GM12864 (cell line): ENCODE data around the gene MUC5B.

Experiments used
- DNase-seq: peaks from one replicate; pipeline ENCODE4 v3.0.0-alpha.2; 2011; ENCODE audit warnings: low read depth
- H3K4me3 ChIP-seq: 2 replicates; pipeline ENCODE4 v1.5.1; 2011; ENCODE audit warnings: mild to moderate bottlenecking, low read depth, low read length, control low read depth
- CTCF ChIP-seq: IDR thresholded peaks from 2 replicates; pipeline ENCODE4 v1.5.1; 2011; ENCODE audit warnings: low read depth, mild to moderate bottlenecking, moderate library complexity, low read length, control low read depth, inconsistent platforms; ENCODE audit errors: missing control alignments

Gene MUC5B

GRCh38 chr11:1194231-1194976 lies 28.5 kb upstream of the MUC5B start:
- no peak for TF ChIP-seq CTCF
- no peak for DNase-seq
- H3K4me3 ChIP-seq, result no peak overlapping the region

GRCh38 chr11:1194977-1195681 lies 27.7 kb upstream of the MUC5B start:
- H3K4me3 ChIP-seq, result no peak overlapping the region
- DNase-seq, result no peak
- no peak for TF ChIP-seq CTCF

- DNase-seq, result no peak
- no peak overlapping the region for H3K4me3 ChIP-seq
- no peak for TF ChIP-seq CTCF
Observed at GRCh38 chr11:1195682-1196515, 27.0 kb upstream of the MUC5B start.

GRCh38 chr11:1196516-1197391 lies 26.1 kb upstream of the MUC5B start:
- no peak for TF ChIP-seq CTCF
- DNase-seq, result no peak
- H3K4me3 ChIP-seq, result no peak overlapping the region

GRCh38 chr11:1197431-1197885 lies 25.4 kb upstream of the MUC5B start:
- TF ChIP-seq CTCF, result no peak
- DNase-seq, result no peak
- no peak overlapping the region for H3K4me3 ChIP-seq

GRCh38 chr11:1197886-1198560 lies 24.8 kb upstream of the MUC5B start:
- DNase-seq, result no peak

More at GRCh38 chr11:1197886-1198560, 24.8 kb upstream of the MUC5B start:
- H3K4me3 ChIP-seq, result no peak overlapping the region
- no peak for TF ChIP-seq CTCF
